Thymus (tissue), 11 donors: ENCODE results near the gene CDH23. TPM values are rescaled to one million over a fixed set of nuclear protein-coding genes. Genes with fewer than 3 reads are reported as not detected.

Experiments used
- DNase-seq, 9 donors: peaks; one replicate each; pipeline ENCODE4 v3.0.0-alpha.2; 2013; ENCODE audit warnings: low spot score in 9 of 9, low read depth in 6 of 9, missing footprints in 1 of 9
- H3K27ac ChIP-seq, 2 donors: one replicate each; pipeline ENCODE4 v1.5.1; 2013; ENCODE audit warnings: control low read depth in 1 of 2, low read depth in 1 of 2, low read length in 1 of 2, mild to moderate bottlenecking in 1 of 2, moderate library complexity in 1 of 2
- H3K27me3 ChIP-seq, 2 donors: one replicate each; pipeline ENCODE4 v1.5.1; 2013; ENCODE audit warnings: low read length in 1 of 2; ENCODE audit not compliant: control insufficient read depth in 2 of 2, insufficient read depth in 1 of 2
- H3K36me3 ChIP-seq, 2 donors: one replicate each; pipeline ENCODE4 v1.5.1; 2013; ENCODE audit warnings: low read length in 1 of 2, mild to moderate bottlenecking in 1 of 2, moderate library complexity in 1 of 2; ENCODE audit not compliant: control insufficient read depth in 2 of 2, insufficient read depth in 2 of 2
- H3K4me1 ChIP-seq, 2 donors: one replicate each; pipeline ENCODE4 v1.5.1; 2013; ENCODE audit warnings: low read length in 2 of 2; ENCODE audit not compliant: control insufficient read depth in 2 of 2, insufficient read depth in 2 of 2
- H3K4me3 ChIP-seq, 2 donors: one replicate each; pipeline ENCODE4 v1.5.1; 2013; ENCODE audit warnings: low read length in 2 of 2, control low read depth in 1 of 2, mild to moderate bottlenecking in 1 of 2
- H3K9me3 ChIP-seq, 2 donors: one replicate each; pipeline ENCODE4 v1.5.1; 2013; ENCODE audit warnings: low read length in 1 of 2, mild to moderate bottlenecking in 1 of 2; ENCODE audit not compliant: control insufficient read depth in 2 of 2, insufficient read depth in 1 of 2
- WGBS: extraction: QIAGEN DNeasy Blood & Tissue Kit; methylation state at CpG from one replicate; pipeline ENCODE4 v1.1.7; 2013; 5-methylcytosine and 5-hydroxymethylcytosine counted together
- polyA plus RNA-seq: library from polyadenylated mRNA; stranded (reverse); fragments of 200-250 nt; gene quantifications from one replicate; pipeline ENCODE4 v1.2.3, GENCODE V29; 2013
- total RNA-seq: library from RNA; stranded (reverse); fragments of 120-200 nt; gene quantifications from one replicate; pipeline ENCODE4 v1.2.4, GENCODE V29; 2013
- donor health status: healthy.

The CDH23 gene
- total and polyA plus RNA-seq, 2 donors = 9.1 TPM

GRCh38 chr10:71459513-71459912 lies 62.8 kb downstream of the CDH23 start:
- no peaks in the 10 kb centered on the region for H3K9me3 ChIP-seq
- H3K4me1 ChIP-seq = no peaks in the 10 kb centered on the region
- 97% methylated on average over 5 of the region's 5 CpGs for WGBS
- H3K27me3 ChIP-seq = peaks cover 0 to 8% of the 10 kb centered on the region in 2 donors
- no peak overlapping the region for H3K27ac ChIP-seq
- H3K4me3 ChIP-seq = no peak overlapping the region
- DNase-seq = no peak
- no peaks in the 10 kb centered on the region for H3K36me3 ChIP-seq

GRCh38 chr10:71460615-71461014 lies 63.9 kb downstream of the CDH23 start:
- DNase-seq = no peak
- H3K27me3 ChIP-seq = peaks cover 0 to 7% of the 10 kb centered on the region in 2 donors
- no peaks in the 10 kb centered on the region for H3K9me3 ChIP-seq
- H3K27ac ChIP-seq = no peak overlapping the region
- H3K36me3 ChIP-seq = no peaks in the 10 kb centered on the region
- H3K4me1 ChIP-seq = no peaks in the 10 kb centered on the region
- WGBS = 93% methylated on average over 9 of the region's 9 CpGs
- H3K4me3 ChIP-seq = no peak overlapping the region

GRCh38 chr10:71461457-71461856 lies 64.7 kb downstream of the CDH23 start:
- no peak for DNase-seq
- H3K9me3 ChIP-seq = no peaks in the 10 kb centered on the region
- 96% methylated on average over 13 of the region's 13 CpGs for WGBS

GRCh38 chr10:71462062-71462935 lies 65.6 kb downstream of the CDH23 start:
- WGBS = 90% methylated on average over 19 of the region's 19 CpGs
- Histone ChIP-seq H3K4me3 (no peak overlapping the region), H3K36me3 (no peaks in the 10 kb centered on the region), H3K27me3 (peaks cover 0 to 2% of the 10 kb centered on the region in 2 donors), H3K4me1 (no peaks in the 10 kb centered on the region), H3K27ac (no peak overlapping the region), H3K9me3 (no peaks in the 10 kb centered on the region)
- no peak for DNase-seq

More at GRCh38 chr10:71461457-71461856, 64.7 kb downstream of the CDH23 start:
- H3K36me3 ChIP-seq = no peaks in the 10 kb centered on the region
- no peak overlapping the region for H3K27ac ChIP-seq
- H3K27me3 ChIP-seq = peaks cover 0 to 2% of the 10 kb centered on the region in 2 donors
- no peak overlapping the region for H3K4me3 ChIP-seq
- H3K4me1 ChIP-seq = no peaks in the 10 kb centered on the region

- no peak overlapping the region for H3K4me3 ChIP-seq
- no peaks in the 10 kb centered on the region for H3K4me1 ChIP-seq
- no peak overlapping the region for H3K27ac ChIP-seq
- no peaks in the 10 kb centered on the region for H3K36me3 ChIP-seq
- H3K9me3 ChIP-seq = no peaks in the 10 kb centered on the region
- WGBS = 99% methylated on average over 7 of the region's 7 CpGs
- DNase-seq = no peak
- H3K27me3 ChIP-seq = no peaks in the 10 kb centered on the region
These were observed 66.4 kb downstream of the CDH23 start for GRCh38 chr10:71463111-71463510.

- Histone ChIP-seq H3K9me3 (no peaks in the 10 kb centered on the region), H3K4me3 (no peak overlapping the region), H3K27me3 (no peaks in the 10 kb centered on the region), H3K4me1 (no peaks in the 10 kb centered on the region), H3K27ac (no peak overlapping the region), H3K36me3 (no peaks in the 10 kb centered on the region)
- 92% methylated on average over 18 of the region's 18 CpGs for WGBS
- no peak for DNase-seq
These were observed 69.0 kb downstream of the CDH23 start for GRCh38 chr10:71465551-71466252.

- H3K9me3 ChIP-seq = no peaks in the 10 kb centered on the region
- H3K4me3 ChIP-seq = no peak overlapping the region
- no peak overlapping the region for H3K27ac ChIP-seq
- H3K27me3 ChIP-seq = no peaks in the 10 kb centered on the region
- 96% methylated on average over 6 of the region's 6 CpGs for WGBS
- H3K4me1 ChIP-seq = no peaks in the 10 kb centered on the region
- no peaks in the 10 kb centered on the region for H3K36me3 ChIP-seq
- no peak for DNase-seq
These were observed 69.6 kb downstream of the CDH23 start for GRCh38 chr10:71466330-71466729.

- H3K27me3 ChIP-seq = no peaks in the 10 kb centered on the region
- H3K27ac ChIP-seq = no peak overlapping the region
- H3K9me3 ChIP-seq = no peaks in the 10 kb centered on the region
- no peaks in the 10 kb centered on the region for H3K4me1 ChIP-seq
- H3K4me3 ChIP-seq = no peak overlapping the region
- DNase-seq = no peak
- H3K36me3 ChIP-seq = no peaks in the 10 kb centered on the region
- WGBS = 97% methylated on average over 7 of the region's 7 CpGs
These were observed 70.4 kb downstream of the CDH23 start for GRCh38 chr10:71467161-71467560.
